GM21528 (cell line): ENCODE results near the gene ZNF609.
A peak's percentile ranks its signal among the peaks of the same experiment; 100 is the strongest.
"Not testable (repeated sequence)": the region's sequence is repeated elsewhere in the genome, so short reads cannot be mapped to it uniquely, and the experiment has no call there.

Source experiments
- ATAC-seq: cut with Tn5 transposase; IDR thresholded peaks from one replicate; pipeline ENCODE4 v1.9.1; 2021; ENCODE audit warnings: mild to moderate bottlenecking, moderate library complexity; ENCODE audit not compliant: unreplicated experiment, low FRiP score

The ZNF609 gene

GRCh38 chr15:64614519-64614918, 154.1 kb downstream of the ZNF609 start:
- ATAC-seq: no peak

GRCh38 chr15:64617727-64618126, 157.3 kb downstream of the ZNF609 start:
- no peak for ATAC-seq

- no peak for ATAC-seq
Observed at GRCh38 chr15:64618138-64618537, 157.8 kb downstream of the ZNF609 start.

- ATAC-seq: no peak
Observed at GRCh38 chr15:64618540-64618939, 158.2 kb downstream of the ZNF609 start.

GRCh38 chr15:64619880-64620839, 159.8 kb downstream of the ZNF609 start:
- ATAC-seq: no peak

- ATAC-seq: no peak
Observed at GRCh38 chr15:64621056-64621455, 160.7 kb downstream of the ZNF609 start.

GRCh38 chr15:64622410-64623260, 162.3 kb downstream of the ZNF609 start:
- ATAC-seq: no peak

GRCh38 chr15:64623347-64623996, 163.1 kb downstream of the ZNF609 start:
- no peak for ATAC-seq

GRCh38 chr15:64624242-64624641, 163.9 kb downstream of the ZNF609 start:
- no peak for ATAC-seq

- no peak for ATAC-seq
Observed at GRCh38 chr15:64629063-64629462, 168.7 kb downstream of the ZNF609 start.

GRCh38 chr15:64630396-64631107, 170.2 kb downstream of the ZNF609 start:
- ATAC-seq: no peak

GRCh38 chr15:64632639-64633038, 172.3 kb downstream of the ZNF609 start:
- not testable (repeated sequence) for ATAC-seq

GRCh38 chr15:64633332-64633731, 173.0 kb downstream of the ZNF609 start:
- ATAC-seq: no peak

- ATAC-seq: peak; percentile 78
Observed at GRCh38 chr15:64634027-64634426, 173.6 kb downstream of the ZNF609 start.

- ATAC-seq: peak; percentile 58
Observed at GRCh38 chr15:64634576-64635498, 174.5 kb downstream of the ZNF609 start.

- no peak for ATAC-seq
Observed at GRCh38 chr15:64635499-64636495, 175.4 kb downstream of the ZNF609 start.

GRCh38 chr15:64636556-64636955, 176.2 kb downstream of the ZNF609 start:
- no peak for ATAC-seq

- ATAC-seq: no peak
Observed at GRCh38 chr15:64637412-64637811, 177.0 kb downstream of the ZNF609 start.
